Stimulated activated CD4-positive, alpha-beta T cell treated with anti-CD3 and anti-CD28 coated beads, Interleukin-12 subunit alpha, Interleukin-12 subunit beta, amount 100 ng/mL, for 4 hours (primary cell): ENCODE data around the gene COLEC12.
"Not testable (repeated sequence)": the region's sequence is repeated elsewhere in the genome, so short reads cannot be mapped to it uniquely, and the experiment has no call there.

ENCODE experiments used
- DNase-seq: peaks from one replicate; pipeline ENCODE4 v3.0.0-alpha.2; 2020

The COLEC12 gene

GRCh38 chr18:312415-312814, 188.1 kb downstream of the COLEC12 start:
- DNase-seq: no peak

- DNase-seq: no peak
These were observed 190.5 kb downstream of the COLEC12 start for GRCh38 chr18:310042-310441.

DNA sequence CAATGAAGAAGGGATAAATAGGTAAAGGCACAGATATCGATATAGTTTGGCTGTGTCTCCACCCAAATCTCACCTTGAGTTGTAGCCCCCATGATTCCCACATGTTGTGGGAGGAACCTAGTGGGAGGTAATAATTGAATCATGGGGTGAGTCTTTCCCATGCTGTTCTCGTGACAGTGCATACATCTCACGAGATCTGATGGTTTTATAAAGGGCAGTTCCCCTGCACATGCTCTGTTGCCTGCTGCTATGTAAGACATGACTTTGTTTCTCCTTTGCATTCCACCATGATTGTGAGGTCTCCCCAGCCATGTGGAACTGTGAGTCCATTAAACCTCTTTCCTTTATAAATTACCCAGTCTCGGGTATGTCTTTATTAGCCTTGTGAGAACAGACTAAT, 192.4 kb downstream of the COLEC12 start:
- DNase-seq: not testable (repeated sequence)

DNA sequence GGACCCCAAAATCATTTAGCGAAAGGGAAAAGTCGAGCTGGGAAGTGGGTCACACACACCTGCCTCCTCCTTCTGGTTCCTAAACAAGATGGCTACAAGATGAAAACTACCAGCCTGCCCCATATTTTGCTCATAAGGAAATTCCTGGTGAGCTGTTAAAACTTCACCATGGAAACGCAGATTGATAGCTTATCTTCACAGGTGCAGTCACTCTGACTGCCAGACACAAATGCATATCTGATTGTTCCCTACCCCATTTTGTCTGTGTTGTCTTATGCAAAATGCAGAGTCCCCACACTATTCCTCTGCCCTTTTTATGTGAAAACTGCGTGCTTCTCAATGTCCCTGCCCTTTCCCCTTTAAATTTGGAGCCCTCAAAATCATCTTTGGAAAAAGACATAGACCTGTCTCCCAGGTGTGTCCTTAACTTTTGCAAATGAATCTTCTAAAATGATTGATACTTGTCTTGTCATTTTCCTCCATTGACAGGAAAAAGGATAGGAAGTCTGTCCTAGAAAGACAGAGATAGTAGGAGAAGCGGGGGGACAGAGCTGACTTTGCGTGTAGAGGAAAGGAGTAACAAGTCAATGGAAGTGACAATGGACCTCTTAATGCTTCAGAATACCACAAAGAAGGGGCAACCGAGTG, 193.8 kb downstream of the COLEC12 start:
- DNase-seq: no peak

GRCh38 chr18:305003-305501, 195.4 kb downstream of the COLEC12 start:
- no peak for DNase-seq

- DNase-seq: no peak
These were observed 196.9 kb downstream of the COLEC12 start for GRCh38 chr18:303607-304006.

DNA sequence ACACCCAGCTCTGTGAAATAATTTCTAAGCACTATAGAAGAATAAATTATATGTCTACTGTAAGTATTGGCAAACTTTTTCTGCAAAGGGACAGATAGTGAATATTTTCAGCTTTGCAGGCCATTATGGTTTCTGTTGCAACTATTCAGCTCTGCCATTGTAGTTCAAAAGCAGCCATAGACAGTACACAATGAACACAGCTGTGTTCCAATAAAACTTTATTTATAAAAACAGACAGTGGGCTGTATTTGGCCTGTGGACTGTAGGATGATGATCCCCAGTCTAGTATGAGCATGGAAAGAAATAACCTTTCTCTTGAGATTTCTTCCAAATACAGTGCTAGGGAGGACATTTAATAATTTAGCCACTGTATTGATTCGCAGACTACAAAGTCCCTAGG, 197.5 kb downstream of the COLEC12 start:
- DNase-seq: no peak

DNA sequence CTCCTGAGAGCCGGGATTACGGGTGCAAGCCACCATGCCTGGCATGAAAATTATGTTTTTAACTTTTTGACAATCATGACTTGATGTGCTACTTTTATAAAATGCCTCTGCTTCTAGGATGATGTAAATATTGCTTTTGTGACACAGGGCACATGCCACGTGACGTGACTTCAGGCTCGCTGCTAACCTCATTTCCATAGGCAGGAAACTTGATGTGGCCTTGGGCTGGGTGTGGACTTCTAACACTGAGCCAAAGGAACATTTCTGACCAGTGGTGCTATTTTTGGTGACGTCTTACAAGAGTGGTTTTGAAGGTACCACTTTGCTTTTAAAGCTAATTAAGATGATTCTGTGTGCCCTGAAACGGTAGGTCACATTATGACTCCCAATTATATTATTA, 198.4 kb downstream of the COLEC12 start:
- no peak for DNase-seq

GRCh38 chr18:297936-298335, 202.6 kb downstream of the COLEC12 start:
- no peak for DNase-seq

DNA sequence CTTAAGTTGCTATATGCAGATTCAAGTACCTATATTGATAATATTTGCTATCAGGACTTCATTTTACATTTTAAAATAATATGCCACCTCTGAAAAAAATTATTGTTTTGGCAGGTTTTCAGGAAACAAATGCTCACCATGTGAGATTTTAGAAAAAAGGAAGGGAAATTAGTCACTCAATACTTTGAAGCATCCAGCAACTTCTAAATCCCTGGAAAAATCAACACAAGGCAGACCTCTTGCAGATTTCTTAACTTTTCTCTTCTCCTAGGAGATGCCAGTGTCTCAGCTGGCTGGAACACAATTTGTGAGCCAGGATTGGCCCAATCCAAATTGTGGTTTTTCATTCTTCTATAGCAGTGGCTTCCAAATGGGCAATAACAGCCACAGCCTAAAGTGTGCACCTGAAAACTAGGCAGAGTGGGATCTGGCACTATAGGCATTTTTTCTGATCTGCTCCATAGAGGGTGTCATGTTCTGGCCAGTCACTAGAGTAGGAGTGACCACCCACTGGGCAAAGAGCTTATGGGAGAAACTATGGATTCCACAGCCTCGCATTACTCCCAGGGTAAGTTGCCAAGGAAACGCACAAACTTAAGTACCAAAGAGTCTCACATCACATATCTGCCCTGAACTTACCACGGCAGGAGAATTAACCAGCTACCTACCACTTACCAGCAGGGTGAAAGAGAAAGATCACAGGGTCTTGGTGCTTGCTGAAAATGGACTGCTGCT, 204.6 kb downstream of the COLEC12 start:
- no peak for DNase-seq

- no peak for DNase-seq
These were observed 205.9 kb downstream of the COLEC12 start for GRCh38 chr18:294566-294965.

DNA sequence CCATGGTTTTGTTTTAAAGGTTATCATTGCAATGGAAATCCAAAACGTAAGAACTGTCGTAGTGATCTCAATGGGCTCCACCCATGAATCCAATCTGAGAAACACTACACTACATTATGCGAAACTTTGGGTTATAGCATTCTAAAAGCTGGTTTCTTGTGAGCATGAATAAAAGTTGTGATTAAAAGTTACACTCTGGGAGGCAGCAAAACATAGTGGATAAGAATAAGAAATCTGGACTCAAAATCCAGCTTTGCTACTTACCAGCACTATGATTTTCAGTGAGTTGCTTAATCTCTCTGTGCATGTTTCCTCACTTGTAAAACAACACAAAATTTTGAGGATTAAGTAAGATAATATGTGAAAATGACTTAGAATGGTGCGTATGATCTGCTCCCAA, 207.0 kb downstream of the COLEC12 start:
- no peak for DNase-seq

GRCh38 chr18:292271-292670, 208.2 kb downstream of the COLEC12 start:
- no peak for DNase-seq

DNA sequence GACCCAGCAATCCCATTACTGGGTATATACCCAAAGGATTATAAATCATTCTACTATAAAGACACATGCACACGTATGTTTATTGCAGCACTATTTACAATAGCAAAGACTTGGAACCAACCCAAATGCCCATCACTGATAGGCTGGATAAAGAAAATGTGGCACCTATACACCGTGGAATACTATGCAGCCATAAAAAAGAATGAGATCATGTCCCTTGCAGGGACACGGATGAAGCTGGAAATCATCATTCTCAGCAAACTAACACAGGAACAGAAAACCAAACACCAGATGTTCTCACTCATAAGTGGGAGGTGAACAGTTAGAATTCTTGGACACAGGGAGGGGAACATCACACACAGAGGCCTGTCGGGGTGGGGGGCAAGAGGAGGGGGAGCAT, 210.5 kb downstream of the COLEC12 start:
- not testable (repeated sequence) for DNase-seq

GRCh38 chr18:289026-289425, 211.5 kb downstream of the COLEC12 start:
- no peak for DNase-seq

GRCh38 chr18:286515-287310, 213.8 kb downstream of the COLEC12 start:
- no peak for DNase-seq

DNA sequence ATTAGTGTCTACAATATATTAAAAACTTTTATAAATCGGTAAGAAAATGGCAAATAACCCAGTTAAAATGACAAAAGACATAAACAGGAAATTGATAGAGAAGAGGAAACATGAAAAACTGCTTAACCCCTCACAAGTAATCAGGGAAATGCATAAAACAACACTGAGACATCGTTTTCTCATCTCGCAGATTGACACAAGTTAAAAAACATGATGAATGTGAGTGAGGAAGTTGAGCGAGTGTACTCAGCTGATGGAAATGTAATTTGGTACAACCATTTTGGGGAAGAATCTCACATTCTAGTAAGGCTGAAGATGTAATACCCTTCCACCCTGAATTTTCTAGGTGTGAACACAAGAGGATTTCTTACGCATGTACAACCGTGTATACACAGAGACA, 214.7 kb downstream of the COLEC12 start:
- no peak for DNase-seq

DNA sequence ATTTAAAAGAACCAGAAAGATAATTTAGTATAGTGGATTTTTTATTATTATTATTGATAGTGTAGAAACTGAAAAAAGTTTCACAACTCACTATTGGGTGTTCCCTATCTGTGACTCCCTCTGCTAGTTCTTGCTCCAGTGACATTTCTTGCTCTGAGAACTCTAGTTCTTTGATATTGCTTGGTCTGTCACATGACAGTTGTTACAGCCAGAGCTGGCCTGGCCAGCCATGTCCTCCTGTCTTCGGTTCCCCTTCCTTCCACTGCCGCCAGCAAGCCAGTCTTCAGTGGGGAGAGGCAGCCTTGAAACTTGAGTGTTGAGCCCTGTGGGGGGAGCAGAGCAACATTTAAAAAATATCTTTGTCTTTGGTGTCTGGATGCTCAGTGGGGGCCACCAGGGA, 225.0 kb downstream of the COLEC12 start:
- DNase-seq: no peak

DNA sequence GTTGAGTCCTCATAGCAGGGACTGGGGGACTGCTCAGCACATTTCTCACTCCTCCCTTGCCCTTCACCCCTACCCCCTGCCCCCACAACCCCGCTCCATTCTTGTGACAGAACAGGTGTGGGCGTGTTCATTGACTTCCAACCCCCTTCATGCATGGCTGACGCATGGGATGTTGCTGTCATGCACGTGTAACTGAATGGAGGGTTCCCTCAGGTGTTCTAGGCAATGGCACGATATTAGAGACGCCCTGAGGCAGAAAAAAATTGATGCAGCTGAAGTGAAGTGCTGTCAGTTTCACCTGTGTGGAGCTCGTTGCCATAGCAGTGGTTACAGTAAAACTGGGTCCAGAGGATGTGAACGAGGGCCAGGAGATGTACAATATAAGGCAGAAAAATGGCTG, 226.2 kb downstream of the COLEC12 start:
- no peak for DNase-seq

GRCh38 chr18:273525-273924, 227.0 kb downstream of the COLEC12 start:
- DNase-seq: no peak

DNA sequence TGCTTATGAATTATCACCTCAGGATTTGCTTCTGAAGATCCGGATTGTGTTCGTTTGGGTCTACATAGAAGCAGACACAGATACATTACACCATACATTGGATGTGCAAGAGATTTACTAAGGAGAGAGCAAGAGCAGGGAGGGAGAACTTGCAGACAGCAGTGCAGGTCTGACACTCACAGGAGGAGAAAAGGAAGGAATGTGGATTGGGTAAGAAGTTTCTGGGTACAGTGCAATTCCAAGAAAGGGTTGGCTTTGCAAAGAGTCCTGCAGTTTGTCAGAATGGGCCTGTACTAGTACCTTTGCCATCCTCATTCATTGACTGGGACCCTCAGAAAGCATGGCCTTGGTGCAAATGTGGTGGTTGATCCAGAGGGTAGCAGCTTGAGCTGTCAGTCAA, 227.9 kb downstream of the COLEC12 start:
- DNase-seq: no peak

DNA sequence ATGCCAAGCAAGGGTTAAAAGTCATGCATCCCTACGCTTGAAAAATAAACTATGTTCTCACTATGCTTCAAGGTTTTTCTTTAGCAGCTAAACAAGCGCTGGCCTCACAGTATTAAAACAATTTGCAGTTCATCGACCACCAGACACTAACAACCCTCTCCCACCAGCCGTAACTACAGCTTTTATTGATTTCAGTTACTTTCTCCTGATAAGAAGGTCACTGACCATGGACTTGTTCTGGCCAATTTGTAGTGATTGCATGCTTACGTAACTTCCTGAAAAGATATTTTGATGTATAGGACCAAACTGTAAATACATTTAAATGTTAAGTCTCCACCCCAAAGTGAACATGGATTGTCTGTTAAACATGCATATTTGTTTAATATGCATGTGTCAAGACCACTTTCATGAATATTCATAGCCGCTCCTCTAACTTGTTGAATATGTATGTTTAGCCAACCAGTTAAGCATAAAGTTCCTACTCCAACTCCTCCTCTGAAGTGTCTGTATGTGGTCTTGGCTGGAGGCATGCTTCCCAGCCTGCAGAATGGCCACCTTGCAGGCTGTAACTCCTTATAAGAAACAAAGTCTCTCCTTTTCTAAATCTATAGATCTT, 230.9 kb downstream of the COLEC12 start:
- DNase-seq: no peak
